H1 (cell line): ENCODE results near the gene TMEM125. TPM values are rescaled to one million over a fixed set of nuclear protein-coding genes. Genes with fewer than 3 reads are reported as not detected.

Source experiments
- CTCF ChIA-PET: fragments of 300-600 bp; sonication (Branson Sonifier 250); formaldehyde crosslinking; loops from one replicate; lab custom pipeline; 2021; ENCODE audit not compliant: partially characterized antibody; lab: Charles Lee
- POLR2A ChIA-PET: fragments of 300-600 bp; sonication (Branson Sonifier 250); formaldehyde crosslinking; loops from one replicate; lab custom pipeline; 2021; ENCODE audit warnings: inconsistent platforms; ENCODE audit not compliant: partially characterized antibody; lab: Charles Lee
- DNase-seq, 2 experiments: peaks; one replicate each; pipeline versions ENCODE4 v3.0.0 to v3.0.0-alpha.2; 2010 to 2022; ENCODE audit warnings: low spot score in 2 of 2, low read depth in 1 of 2, mixed read lengths in 1 of 2
- FAIRE-seq: peaks from 2 replicates; lab custom pipeline; 2011; peaks lifted over from hg19 to GRCh38; lab: Jason Lieb, UNC
- H2AFZ ChIP-seq: 2 replicates; pipeline ENCODE4 v1.8.1; 2012; ENCODE audit warnings: low read length, inconsistent platforms
- H2AK5ac ChIP-seq: 2 replicates; pipeline ENCODE4 v1.6.1; 2013; ENCODE audit warnings: low read depth, low read length
- H2BK120ac ChIP-seq: replicated peaks from 2 replicates; pipeline ENCODE3; 2013; ENCODE audit warnings: low read depth, low read length, inconsistent platforms
- H2BK12ac ChIP-seq: 2 replicates; pipeline ENCODE4 v1.6.1; 2013; ENCODE audit warnings: low read depth, low read length
- H2BK15ac ChIP-seq: 2 replicates; pipeline ENCODE4 v1.6.1; 2013; ENCODE audit warnings: low read length
- H2BK20ac ChIP-seq: 2 replicates; pipeline ENCODE4 v1.6.1; 2013; ENCODE audit warnings: low read length
- H2BK5ac ChIP-seq: 2 replicates; pipeline ENCODE4 v1.6.1; 2013; ENCODE audit warnings: low read depth, low read length
- H3K14ac ChIP-seq: 2 replicates; pipeline ENCODE4 v1.6.1; 2013; ENCODE audit warnings: inconsistent platforms; ENCODE audit not compliant: insufficient read length
- H3K18ac ChIP-seq: 2 replicates; pipeline ENCODE4 v1.6.1; 2013; ENCODE audit warnings: low read length; ENCODE audit errors: extremely low read depth
- H3K23ac ChIP-seq: 2 replicates; pipeline ENCODE4 v1.6.1; 2013; ENCODE audit warnings: inconsistent platforms; ENCODE audit not compliant: insufficient read length
- H3K23me2 ChIP-seq: 2 replicates; pipeline ENCODE4 v1.6.1; 2013; ENCODE audit warnings: low read depth, low read length
- H3K27ac ChIP-seq: 2 replicates; pipeline ENCODE4 v1.6.1; 2011; ENCODE audit warnings: low read depth, low read length, inconsistent platforms
- H3K27me3 ChIP-seq, 4 experiments: replicated peaks in 1 of 4; 1 replicate in 1 of 4; 2 replicates in 3 of 4; pipeline versions ENCODE4 v1.6.1 to v1.8.1; 2011 to 2013; ENCODE audit warnings: low read length in 3 of 4, mild to moderate bottlenecking in 3 of 4, inconsistent platforms in 2 of 4, mixed read lengths in 2 of 4, moderate library complexity in 1 of 4; ENCODE audit not compliant: control insufficient read depth in 3 of 4, insufficient read depth in 3 of 4; ENCODE audit errors: extremely low read depth in 1 of 4
- H3K36me3 ChIP-seq, 4 experiments: 2 replicates each; pipeline versions ENCODE4 v1.6.1 to v1.8.1; 2011 to 2013; ENCODE audit warnings: mild to moderate bottlenecking in 4 of 4, low read length in 3 of 4, moderate library complexity in 2 of 4, control low read depth in 1 of 4, inconsistent platforms in 1 of 4; ENCODE audit not compliant: insufficient read depth in 4 of 4, control insufficient read depth in 2 of 4
- H3K4ac ChIP-seq: replicated peaks from 2 replicates; pipeline ENCODE3; 2013; ENCODE audit warnings: low read length, low read depth, mixed read lengths, inconsistent platforms; ENCODE audit not compliant: insufficient read length
- H3K4me1 ChIP-seq, 4 experiments: replicated peaks in 1 of 4; 1 replicate in 1 of 4; 2 replicates in 3 of 4; pipeline versions ENCODE4 v1.6.1 to v1.8.1; 2011 to 2013; ENCODE audit warnings: low read length in 3 of 4, inconsistent platforms in 2 of 4, mixed read lengths in 1 of 4; ENCODE audit not compliant: insufficient read depth in 4 of 4, control insufficient read depth in 3 of 4
- H3K4me2 ChIP-seq, 2 experiments: 2 replicates each; pipeline versions ENCODE4 v1.6.1 to v1.8.1; 2011 to 2013; ENCODE audit warnings: low read depth in 2 of 2, low read length in 2 of 2, control low read depth in 1 of 2, inconsistent platforms in 1 of 2, mild to moderate bottlenecking in 1 of 2; ENCODE audit not compliant: insufficient read depth in 1 of 2
- H3K4me3 ChIP-seq, 4 experiments: fragments of 200-600, 300-600 bp in 1 of 4; sonication (generic), shearing (Covaris generic), sonication (Bioruptor Twin) in 1 of 4; 2 replicates each; pipeline versions ENCODE4 v1.5.1 to v1.8.1; 2011 to 2016; ENCODE audit warnings: low read length in 4 of 4, low read depth in 3 of 4, control low read depth in 2 of 4, inconsistent platforms in 2 of 4, mild to moderate bottlenecking in 2 of 4, mixed read lengths in 1 of 4, moderate library complexity in 1 of 4; ENCODE audit not compliant: insufficient read depth in 2 of 4; ENCODE audit errors: extremely low read depth in 1 of 4
- H3K56ac ChIP-seq: replicated peaks from 2 replicates; pipeline ENCODE3; 2013; ENCODE audit warnings: low read depth, mild to moderate bottlenecking, mixed read lengths, low read length, inconsistent platforms; ENCODE audit not compliant: insufficient read length
- H3K79me1 ChIP-seq: 2 replicates; pipeline ENCODE4 v1.6.1; 2013; ENCODE audit warnings: low read depth, low read length, control low read depth
- H3K79me2 ChIP-seq, 2 experiments: 2 replicates each; pipeline versions ENCODE4 v1.6.1 to v1.8.1; 2012 to 2013; ENCODE audit warnings: low read length in 2 of 2, mild to moderate bottlenecking in 2 of 2, inconsistent platforms in 1 of 2; ENCODE audit not compliant: insufficient read depth in 2 of 2, control insufficient read depth in 1 of 2
- H3K9ac ChIP-seq, 4 experiments: replicated peaks in 1 of 4; 1 replicate in 1 of 4; 2 replicates in 3 of 4; pipeline versions ENCODE4 v1.6.1 to v1.8.1; 2011 to 2013; ENCODE audit warnings: low read depth in 3 of 4, low read length in 3 of 4, control low read depth in 2 of 4, mild to moderate bottlenecking in 2 of 4, moderate library complexity in 2 of 4, inconsistent platforms in 1 of 4; ENCODE audit errors: extremely low read depth in 1 of 4
- H3K9me3 ChIP-seq, 2 experiments: 2 replicates each; pipeline versions ENCODE4 v1.6.1 to v1.8.1; 2012 to 2013; ENCODE audit warnings: mild to moderate bottlenecking in 2 of 2, moderate library complexity in 2 of 2, control low read depth in 1 of 2, inconsistent platforms in 1 of 2, low read depth in 1 of 2, low read length in 1 of 2, mixed read lengths in 1 of 2; ENCODE audit not compliant: insufficient read depth in 2 of 2
- H4K20me1 ChIP-seq, 2 experiments: replicated peaks in 1 of 2; 2 replicates each; pipeline versions ENCODE3 to v1.8.1; 2011 to 2013; ENCODE audit warnings: inconsistent platforms in 2 of 2, low read length in 2 of 2, mild to moderate bottlenecking in 1 of 2; ENCODE audit not compliant: insufficient read depth in 2 of 2, control insufficient read depth in 1 of 2
- H4K5ac ChIP-seq: 2 replicates; pipeline ENCODE4 v1.6.1; 2013; ENCODE audit warnings: low read length, low read depth, mixed read lengths, inconsistent platforms; ENCODE audit not compliant: insufficient read length
- H4K8ac ChIP-seq: 2 replicates; pipeline ENCODE4 v1.8.0; 2013; ENCODE audit warnings: mild to moderate bottlenecking, moderate library complexity, low read length, inconsistent platforms; ENCODE audit not compliant: insufficient read depth; ENCODE audit errors: extremely low read depth
- H4K91ac ChIP-seq: replicated peaks from 2 replicates; pipeline ENCODE3; 2013; ENCODE audit warnings: low read length, mixed read lengths, inconsistent platforms; ENCODE audit not compliant: insufficient read length
- BCL11A ChIP-seq, 2 experiments: IDR thresholded peaks; one replicate each; pipeline ENCODE4 v1.6.1; 2011; ENCODE audit warnings: low read depth in 2 of 2, low read length in 2 of 2, mild to moderate bottlenecking in 2 of 2
- CBX5 ChIP-seq: fragments of 300-800, 300-1000 bp; sonication (generic); IDR thresholded peaks from 2 replicates; pipeline ENCODE4 v1.7.1; 2016; ENCODE audit warnings: antibody characterized with exemption, low read length, low read depth
- JUN ChIP-seq: IDR thresholded peaks from 2 replicates; pipeline ENCODE4 v1.6.1; 2011; ENCODE audit warnings: low read depth, mild to moderate bottlenecking, improper control_type of control experiment, low read length
- WGBS, 2 experiments: shearing (Covaris generic) in 1 of 2; methylation state at CpG; one replicate each; pipeline versions ENCODE4 v1.1.6 to v1.1.7; 2013 to 2015; ENCODE audit warnings: low lambda C conversion rate in 2 of 2, mixed read lengths in 2 of 2, inconsistent platforms in 1 of 2, low coverage in 1 of 2, missing lambda C conversion rate in 1 of 2; ENCODE audit not compliant: insufficient replicate concordance in 2 of 2, insufficient coverage in 1 of 2, insufficient read length in 1 of 2; ENCODE audit errors: extremely low coverage in 1 of 2, missing lambda C conversion rate in 1 of 2; 5-methylcytosine and 5-hydroxymethylcytosine counted together
- polyA plus RNA-seq, 7 experiments: library from polyadenylated mRNA; depleted of rRNA in 3 of 7; stranded (reverse) in 5 of 7; unstranded in 2 of 7; fragments of >200 nt in 5 of 7; fragments of 200-250 nt in 2 of 7; gene quantifications; 1 replicate in 5 of 7; 2 replicates in 1 of 7; 4 replicates in 1 of 7; pipeline versions ENCODE4 v1.2.1 to v1.2.3, GENCODE V29; 2011 to 2013; ENCODE audit warnings: missing spikeins in 2 of 7, mixed read lengths in 2 of 7
- total RNA-seq: library from RNA; stranded (reverse); fragmentation: NEBNext Ultra II Directional; extraction: Animal tissue kit (Norgen Biotek cat#: 25700); gene quantifications from 2 replicates; pipeline ENCODE4 v1.2.1, GENCODE V29; 2021
- TF ChIP-seq, protein P1 (sequence below): IDR thresholded peaks from 2 replicates; pipeline ENCODE4 v1.6.1; 2012; ENCODE audit warnings: inconsistent platforms

Gene TMEM125
- total and polyA plus RNA-seq, 2 of the 8 experiments (the other 6 are each of a cell fraction or from before 2014, with no cell fraction given) = 26.5 to 46.7 TPM

DNA sequence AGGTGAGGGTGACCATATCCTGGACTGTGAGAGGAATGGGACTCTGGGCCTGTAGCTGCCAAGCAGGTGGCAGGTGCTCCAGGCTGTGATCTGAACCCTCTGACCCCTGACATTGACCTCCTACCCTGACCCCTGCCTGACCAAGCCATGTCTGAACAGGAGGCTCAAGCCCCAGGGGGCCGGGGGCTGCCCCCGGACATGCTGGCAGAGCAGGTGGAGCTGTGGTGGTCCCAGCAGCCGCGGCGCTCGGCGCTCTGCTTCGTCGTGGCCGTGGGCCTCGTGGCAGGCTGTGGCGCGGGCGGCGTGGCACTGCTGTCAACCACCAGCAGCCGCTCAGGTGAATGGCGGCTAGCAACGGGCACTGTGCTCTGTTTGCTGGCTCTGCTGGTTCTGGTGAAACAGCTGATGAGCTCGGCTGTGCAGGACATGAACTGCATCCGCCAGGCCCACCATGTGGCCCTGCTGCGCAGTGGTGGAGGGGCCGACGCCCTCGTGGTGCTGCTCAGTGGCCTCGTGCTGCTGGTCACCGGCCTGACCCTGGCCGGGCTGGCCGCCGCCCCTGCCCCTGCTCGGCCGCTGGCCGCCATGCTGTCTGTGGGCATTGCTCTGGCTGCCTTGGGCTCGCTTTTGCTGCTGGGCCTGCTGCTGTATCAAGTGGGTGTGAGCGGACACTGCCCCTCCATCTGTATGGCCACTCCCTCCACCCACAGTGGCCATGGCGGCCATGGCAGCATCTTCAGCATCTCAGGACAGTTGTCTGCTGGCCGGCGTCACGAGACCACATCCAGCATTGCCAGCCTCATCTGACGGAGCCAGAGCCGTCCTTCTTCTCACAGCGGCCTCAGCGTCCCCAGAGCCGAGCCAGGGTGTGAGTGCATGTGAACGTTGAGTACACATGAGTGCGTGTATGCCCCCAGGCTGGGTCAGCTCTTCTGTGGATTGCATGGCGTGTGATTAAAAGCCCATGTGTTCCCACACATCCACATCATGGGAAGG, 3.1 kb downstream of the TMEM125 start:
- TF ChIP-seq CBX5 = no peak
- no peak for TF ChIP-seq JUN
- TF ChIP-seq BCL11A (IDR thresholded peaks at IDR 0.05; ENCODE audit: low read depth in 2 of 2, low read length in 2 of 2) = no peak
- TF ChIP-seq, protein P1, sequence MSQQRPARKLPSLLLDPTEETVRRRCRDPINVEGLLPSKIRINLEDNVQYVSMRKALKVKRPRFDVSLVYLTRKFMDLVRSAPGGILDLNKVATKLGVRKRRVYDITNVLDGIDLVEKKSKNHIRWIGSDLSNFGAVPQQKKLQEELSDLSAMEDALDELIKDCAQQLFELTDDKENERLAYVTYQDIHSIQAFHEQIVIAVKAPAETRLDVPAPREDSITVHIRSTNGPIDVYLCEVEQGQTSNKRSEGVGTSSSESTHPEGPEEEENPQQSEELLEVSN = no peak
- TF ChIP-seq, all 59 proteins: peak for 0
- no peaks in the 10 kb centered on the region for H4K20me1 ChIP-seq
- H2BK20ac ChIP-seq = no peak overlapping the region
- no peak overlapping the region for H3K27ac ChIP-seq
- CTCF ChIA-PET = interaction anchor here (2.0 kb wide), 1 partner anchor 12 kb away, joined by 12 read pairs; the partner anchor contains the start of gene C1orf210
- H3K4me3 ChIP-seq = no peak overlapping the region
- peaks cover 5% of the 10 kb centered on the region; the same call in 1 of the 2 replicates for H3K23me2 ChIP-seq
- peaks cover 2 to 12% (median 6%) of the 10 kb centered on the region in 4 experiments; a peak in 6 of 8 replicates for H3K36me3 ChIP-seq
- H3K79me1 ChIP-seq = peaks cover 3% of the 10 kb centered on the region
- no peak overlapping the region for H3K9ac ChIP-seq
- H4K8ac ChIP-seq = no peak overlapping the region; the same call in 1 of the 2 replicates
- no peak overlapping the region for H3K23ac ChIP-seq
- DNase-seq = no peak
- no peak overlapping the region for H2BK120ac ChIP-seq
- no peak overlapping the region for H2BK12ac ChIP-seq
- no peak overlapping the region for H2AK5ac ChIP-seq
- WGBS, 2 experiments = 92% methylated on average over 46 of the region's 46 CpGs; no CpG with 5 or more reads in 1 of the 2 experiments
- POLR2A ChIA-PET = interaction anchor here (0.5 to 3.2 kb wide), 3 partner anchors 8 to 11 kb away, joined by 3 to 31 read pairs (median 7); partner anchors contain the start of gene C1orf210
- no peak overlapping the region for H2BK15ac ChIP-seq
- no peak overlapping the region for H4K91ac ChIP-seq
- no peak overlapping the region for H3K4me2 ChIP-seq
- no peak overlapping the region for H3K4ac ChIP-seq
- H3K18ac ChIP-seq = no peak overlapping the region
- no peak overlapping the region for H3K14ac ChIP-seq
- no peak for FAIRE-seq
- no peaks in the 10 kb centered on the region for H3K9me3 ChIP-seq
- H2AFZ ChIP-seq = no peak overlapping the region
- no peaks in the 10 kb centered on the region for H3K27me3 ChIP-seq
- H2BK5ac ChIP-seq = no peak overlapping the region
- no peak overlapping the region for H3K56ac ChIP-seq
- H3K79me2 ChIP-seq = 0 out of 4 replicates have a peak, but pooled peaks cover 0 to 3% of the 10 kb centered on the region in 2 experiments
- no peak overlapping the region for H4K5ac ChIP-seq
- H3K4me1 ChIP-seq = peaks cover 0 to 12% (median 5%) of the 10 kb centered on the region in 4 experiments; a peak in 5 of 7 replicates
